Breast epithelium (tissue), 3 donors: ENCODE measurements around the gene C19orf25.

ENCODE experiments used
- CTCF ChIP-seq, 3 donors: fragments of 450-650 bp; IDR thresholded peaks; one replicate each; pipeline ENCODE4 v1.5.1; 2016 to 2017; ENCODE audit warnings: antibody characterized with exemption in 3 of 3, mild to moderate bottlenecking in 3 of 3, moderate library complexity in 3 of 3
- POLR2A ChIP-seq: fragments of 450-650 bp; IDR thresholded peaks from one replicate; pipeline ENCODE4 v1.6.1; 2016; ENCODE audit warnings: antibody characterized with exemption, mild to moderate bottlenecking, moderate library complexity
- POLR2AphosphoS5 ChIP-seq, 3 donors: sonication (generic); formaldehyde crosslinking; IDR thresholded peaks; one replicate each; pipeline ENCODE4 v1.6.1; 2017; ENCODE audit warnings: antibody characterized with exemption in 3 of 3

GRCh38 chr19:1466018-1466460, 13.0 kb downstream of the C19orf25 start:
- TF ChIP-seq CTCF (IDR thresholded peaks at IDR 0.05) = no peak
- TF ChIP-seq POLR2A = no peak
- no peak for TF ChIP-seq POLR2AphosphoS5 (IDR thresholded peaks at IDR 0.05)
